ENCODE data around the gene RLBP1. TPM values are rescaled to one million over a fixed set of nuclear protein-coding genes. Genes with fewer than 3 reads are reported as not detected.

Gene RLBP1
- total and polyA plus RNA-seq, 2 of the 4 experiments (the other 2 are of a cell fraction): not detected

DNA sequence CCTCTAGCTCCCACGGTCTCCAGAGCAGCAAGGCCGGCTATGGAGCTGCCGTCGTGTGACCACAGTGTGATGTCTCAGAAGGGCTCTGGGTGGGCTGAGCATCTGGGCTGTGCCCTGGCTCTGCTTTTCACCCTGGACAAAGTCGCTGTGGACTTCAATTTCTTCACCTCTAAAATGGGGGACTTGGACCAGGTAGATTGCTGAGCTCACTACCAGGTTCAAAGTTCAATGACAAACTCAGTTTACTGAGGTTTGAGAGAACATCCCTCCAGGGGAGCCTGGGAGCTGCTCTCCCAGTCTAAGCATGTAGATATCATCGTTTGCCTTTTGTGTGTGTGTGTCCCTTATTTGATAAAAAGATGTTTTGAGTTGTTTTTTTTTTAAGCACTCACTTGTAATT, 25.1 kb downstream of the RLBP1 start:
- Histone ChIP-seq H3K14ac (replicated peaks; ENCODE audit: low read depth, low read length) (no peak overlapping the region), H3K56ac (ENCODE audit: extremely low read depth, insufficient read depth, low read length) (no peak overlapping the region), H2AFZ (replicated peaks; ENCODE audit: low read length, poor library complexity) (no peak overlapping the region), H4K8ac (ENCODE audit: low read depth in 2 of 2, low read length in 2 of 2) (no peak overlapping the region), H3K79me1 (ENCODE audit: low read depth in 1 of 2, low read length in 2 of 2) (no peaks in the 10 kb centered on the region), H4K91ac (ENCODE audit: insufficient read depth, low read depth, low read length) (no peak overlapping the region), H3K9me1 (ENCODE audit: insufficient read depth, low read length) (0 out of 2 replicates have a peak, but pooled peaks cover 3% of the 10 kb centered on the region), H2AK9ac (replicated peaks; ENCODE audit: low read depth, low read length, poor library complexity) (no peak overlapping the region), H4K5ac (ENCODE audit: low read depth, low read length) (no peak overlapping the region), H3K9ac (ENCODE audit: low read depth, low read length) (no peak overlapping the region), H4K20me1 (ENCODE audit: insufficient read depth, low read length) (no peaks in the 10 kb centered on the region), H2AK5ac (ENCODE audit: low read depth, low read length) (no peak overlapping the region), H3K36me3 (ENCODE audit: control insufficient read depth, insufficient read depth, low read length) (peaks cover 30% of the 10 kb centered on the region), H3K9me3 (ENCODE audit: control insufficient read depth, insufficient read depth, low read length) (no peaks in the 10 kb centered on the region), H3K4ac (ENCODE audit: low read depth, low read length) (no peak overlapping the region), H3K4me3 (ENCODE audit: insufficient read depth, low read depth, low read length) (no peak overlapping the region), H3K27me3 (ENCODE audit: control insufficient read depth, insufficient read depth, low read length) (no peaks in the 10 kb centered on the region), H3K27ac (ENCODE audit: insufficient read depth, low read length) (no peak overlapping the region), H3K18ac (ENCODE audit: low read depth, low read length) (no peak overlapping the region), H2BK20ac (ENCODE audit: low read depth, low read length) (no peak overlapping the region), H2BK15ac (ENCODE audit: low read depth, low read length) (no peak overlapping the region), H3K4me2 (ENCODE audit: low read depth, low read length) (no peak overlapping the region), H2BK5ac (ENCODE audit: low read depth, low read length, poor library complexity, severe bottlenecking) (no peak overlapping the region), H3K4me1 (ENCODE audit: control insufficient read depth, insufficient read depth, low read length) (peaks cover 9% of the 10 kb centered on the region), H2BK120ac (ENCODE audit: low read depth, low read length) (no peak overlapping the region), H3K23ac (ENCODE audit: low read depth, low read length) (no peak overlapping the region)
- DNase-seq: no peak
- TF ChIP-seq CHD1 (IDR thresholded peaks at IDR 0.05; ENCODE audit: low read depth, low read length) (no peak), RAD21 (IDR thresholded peaks at IDR 0.05; ENCODE audit: low read length) (no peak), CTCF (conservative IDR thresholded peaks at IDR 0.05; ENCODE audit: low read depth, low read length) (no peak), CEBPB (IDR thresholded peaks at IDR 0.05; ENCODE audit: low read depth, low read length) (no peak), MAZ (IDR thresholded peaks at IDR 0.05; ENCODE audit: borderline replicate concordance, low read depth, low read length) (no peak), NFE2L2 (IDR thresholded peaks at IDR 0.05; ENCODE audit: low read depth, low read length) (no peak), POLR2A (IDR thresholded peaks at IDR 0.05; ENCODE audit: low read depth, low read length) (no peak), SMC3 (IDR thresholded peaks at IDR 0.05; ENCODE audit: low read depth, low read length) (no peak), MXI1 (IDR thresholded peaks at IDR 0.05; ENCODE audit: borderline replicate concordance, low read depth, low read length) (no peak), RFX5 (IDR thresholded peaks at IDR 0.05; ENCODE audit: low read depth, low read length) (no peak), BHLHE40 (IDR thresholded peaks at IDR 0.05; ENCODE audit: low read depth, low read length) (no peak), FOS (IDR thresholded peaks at IDR 0.05; ENCODE audit: low read depth, low read length) (no peak)
- TF ChIP-seq, protein P1, sequence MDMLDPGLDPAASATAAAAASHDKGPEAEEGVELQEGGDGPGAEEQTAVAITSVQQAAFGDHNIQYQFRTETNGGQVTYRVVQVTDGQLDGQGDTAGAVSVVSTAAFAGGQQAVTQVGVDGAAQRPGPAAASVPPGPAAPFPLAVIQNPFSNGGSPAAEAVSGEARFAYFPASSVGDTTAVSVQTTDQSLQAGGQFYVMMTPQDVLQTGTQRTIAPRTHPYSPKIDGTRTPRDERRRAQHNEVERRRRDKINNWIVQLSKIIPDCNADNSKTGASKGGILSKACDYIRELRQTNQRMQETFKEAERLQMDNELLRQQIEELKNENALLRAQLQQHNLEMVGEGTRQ (IDR thresholded peaks at IDR 0.05; ENCODE audit: low read depth, low read length): no peak
- ATAC-seq (ENCODE audit: low read depth): no peak
- in situ Hi-C loops (cut with MboI; ENCODE audit: low sequenced_read_pairs) (no loop called here), dilution Hi-C loops (cut with HindIII; ENCODE audit: low sequenced_read_pairs, unreplicated experiment) (no loop called here), intact Hi-C loops (cut with micrococcal nuclease) (no loop called here)
- POLR2A ChIA-PET (ENCODE audit: unreplicated experiment): no interaction called here
- CTCF ChIA-PET: interaction anchor here (2.8 kb wide), 1 partner anchor 11 kb away, joined by 13 read pairs; no protein-coding TSS in a partner anchor
- no CpG with 5 or more reads among the region's 6 CpGs for WGBS, 2 experiments (ENCODE audit: extremely low coverage in 2 of 2, insufficient read length in 1 of 2)
- no TSS peak for BruUV-seq (replicated peaks)
